Neural progenitor cell (in vitro differentiated cells): ENCODE measurements around the gene HOXB7.

Experiments
- CTCF ChIP-seq: fragments of 200-600 bp; sonication (generic); IDR thresholded peaks from 2 replicates; pipeline ENCODE4 v1.5.1; 2017; ENCODE audit warnings: antibody characterized with exemption, mild to moderate bottlenecking
- EZH2 ChIP-seq: fragments of 200-600 bp; sonication (generic); IDR thresholded peaks from 2 replicates; pipeline ENCODE4 v1.6.1; 2017; ENCODE audit warnings: antibody characterized with exemption, mild to moderate bottlenecking, moderate library complexity
- EZH2phosphoT487 ChIP-seq: fragments of 200-600 bp; sonication (generic); IDR thresholded peaks from 2 replicates; pipeline ENCODE4 v1.6.1; 2017; ENCODE audit warnings: antibody characterized with exemption

- TF ChIP-seq CTCF (no peak), EZH2phosphoT487 (no peak), EZH2 (no peak)
These were observed 23.3 kb downstream of the HOXB7 start for GRCh38 chr17:48587276-48588073.
